Dedifferentiated amniotic fluid mesenchymal stem cell (primary cell): ENCODE measurements around the gene GLI3.

ENCODE experiments used
- DNase-seq: peaks from one replicate; pipeline ENCODE4 v3.0.0-alpha.2; 2016; ENCODE audit errors: extremely low spot score

The GLI3 gene

DNA sequence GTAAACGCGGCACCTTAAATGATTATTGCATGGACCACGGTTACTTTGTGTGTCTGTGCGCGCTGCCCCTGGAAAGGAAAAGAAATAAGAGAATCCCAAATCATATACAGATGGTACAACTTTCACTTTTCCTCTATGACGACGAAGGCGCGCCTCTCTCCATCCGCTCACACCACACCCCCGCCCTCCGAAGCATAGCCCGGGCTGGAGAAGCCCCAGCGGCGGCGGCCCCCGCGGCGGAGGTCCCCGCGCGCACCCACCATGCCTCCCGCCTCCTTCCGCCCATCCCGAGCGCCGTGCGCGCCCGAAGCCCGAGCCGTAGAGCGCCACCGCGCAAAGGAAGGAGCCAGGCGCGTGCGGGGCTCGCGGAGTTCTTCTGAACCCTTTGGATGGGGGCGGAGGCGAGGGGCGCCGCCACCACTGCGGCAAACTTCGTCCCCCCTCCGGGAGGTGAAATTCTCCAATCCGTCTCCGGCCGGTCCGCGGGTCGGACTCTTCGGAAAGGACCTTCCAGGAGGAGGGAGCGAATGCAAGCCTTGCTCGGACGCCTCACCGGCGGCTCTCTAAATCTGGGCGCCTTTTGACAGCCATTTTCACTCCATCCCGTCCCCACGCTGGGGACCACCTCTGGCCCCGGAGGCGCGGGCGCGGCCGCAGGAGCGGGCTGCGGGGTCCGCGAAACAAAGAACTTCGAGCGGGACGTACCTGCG, 588 bp downstream of the GLI3 start:
- peak; percentile 49 for DNase-seq

DNA sequence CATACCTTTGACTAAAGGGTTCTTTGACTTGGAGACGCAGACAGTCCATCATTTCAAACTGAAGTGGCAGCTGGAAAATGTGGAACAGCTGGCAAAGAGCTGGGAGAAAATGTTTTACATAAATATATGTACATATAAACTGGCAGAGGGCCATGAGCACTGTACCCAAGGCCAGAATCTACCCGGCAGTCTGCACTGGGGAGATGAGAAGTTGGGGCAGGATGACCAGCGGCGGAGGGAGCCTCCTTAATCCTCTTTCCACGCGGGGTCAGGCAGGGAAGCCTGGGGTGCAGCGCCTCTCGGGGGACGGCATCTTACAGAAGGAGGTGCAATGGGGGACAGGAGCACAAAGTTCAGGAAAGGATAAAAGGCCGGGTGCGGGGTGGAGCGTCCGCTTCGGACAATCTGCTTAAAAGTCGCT, 1.3 kb downstream of the GLI3 start:
- no peak for DNase-seq

DNA sequence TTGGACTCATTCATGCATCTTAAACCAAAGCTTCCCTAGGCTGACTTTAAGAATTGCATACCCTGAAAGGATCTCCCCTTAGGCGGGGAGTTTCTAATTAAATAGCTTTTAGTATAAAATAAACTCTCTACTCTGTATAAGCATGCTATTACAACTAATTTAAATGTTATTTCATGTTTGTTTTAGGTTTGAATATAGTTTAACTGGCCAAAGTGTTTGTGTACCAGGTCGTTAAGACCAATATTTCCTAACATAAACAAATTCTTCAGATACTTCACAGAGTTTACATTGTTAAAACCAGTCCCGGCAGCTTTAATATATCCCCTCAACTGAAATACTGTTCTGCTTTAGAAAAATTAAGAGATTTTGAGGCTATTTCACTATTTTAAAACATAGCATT, 2.3 kb downstream of the GLI3 start:
- DNase-seq: no peak

DNA sequence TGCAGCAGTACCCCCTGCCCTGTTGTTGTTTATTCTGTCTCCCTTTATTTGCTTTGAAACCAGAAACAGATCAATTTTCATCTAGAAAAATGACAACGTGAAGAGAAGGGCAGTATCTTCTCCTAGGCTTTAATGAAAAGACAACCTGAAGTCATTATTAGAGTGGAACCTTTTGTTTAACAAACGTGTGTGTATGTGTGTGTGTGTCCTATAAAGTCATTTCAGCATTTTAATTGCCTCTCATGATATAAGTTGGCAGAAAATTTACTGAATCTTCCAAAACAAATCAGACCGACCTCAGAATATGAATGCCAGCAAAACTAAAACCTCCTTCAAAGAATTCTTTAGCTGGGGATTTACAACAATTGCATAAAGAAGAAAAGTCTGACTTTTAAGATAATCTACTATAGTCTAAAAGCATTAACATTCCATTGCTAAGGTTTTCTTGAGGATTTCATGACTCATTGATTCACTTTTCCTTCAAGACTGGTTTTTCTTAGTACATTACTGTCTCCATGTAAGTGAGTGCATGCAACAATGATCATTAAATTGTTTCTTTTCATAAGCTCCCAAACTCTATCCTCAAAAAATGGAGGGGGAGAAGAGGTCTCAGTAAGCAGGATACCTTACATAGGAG, 3.2 kb downstream of the GLI3 start:
- peak; percentile 39 for DNase-seq

DNA sequence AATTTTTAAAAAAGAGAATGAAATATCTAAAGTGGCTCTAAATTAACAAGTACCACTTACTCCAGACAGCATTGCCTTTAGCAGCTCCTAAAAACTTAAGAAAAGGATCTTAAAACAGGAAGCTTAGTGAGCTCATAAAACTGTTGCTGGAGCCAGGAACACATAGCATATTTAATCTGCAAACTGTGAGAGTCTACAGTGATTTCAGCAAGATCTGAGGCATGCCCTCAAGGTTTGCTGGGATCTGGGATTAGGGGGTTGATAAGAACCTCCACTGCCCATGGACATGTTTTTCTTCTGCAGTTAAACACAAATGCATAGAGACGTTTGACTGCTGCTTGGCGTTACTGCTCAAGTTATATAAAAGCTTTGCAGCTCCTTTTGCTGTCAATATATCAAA, 3.8 kb downstream of the GLI3 start:
- no peak for DNase-seq

DNA sequence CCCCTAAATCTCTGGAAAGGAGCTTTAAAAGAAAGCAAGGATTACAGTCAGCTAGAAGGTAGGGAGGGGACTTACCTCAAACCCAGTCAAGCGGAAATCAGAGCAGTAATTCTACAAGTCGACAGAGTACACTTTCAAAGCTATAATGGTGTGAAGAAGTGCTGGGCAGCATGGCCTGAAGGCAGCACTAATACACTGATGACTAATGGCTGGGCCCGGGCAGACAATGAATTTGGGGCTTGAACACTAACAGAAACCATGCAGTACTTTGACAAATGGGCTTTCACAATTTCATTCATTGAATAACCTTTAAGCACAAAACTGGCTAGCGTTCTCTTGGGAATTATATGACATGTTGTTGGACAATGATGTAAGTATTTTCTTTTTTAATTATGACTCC, 4.7 kb downstream of the GLI3 start:
- DNase-seq: no peak

DNA sequence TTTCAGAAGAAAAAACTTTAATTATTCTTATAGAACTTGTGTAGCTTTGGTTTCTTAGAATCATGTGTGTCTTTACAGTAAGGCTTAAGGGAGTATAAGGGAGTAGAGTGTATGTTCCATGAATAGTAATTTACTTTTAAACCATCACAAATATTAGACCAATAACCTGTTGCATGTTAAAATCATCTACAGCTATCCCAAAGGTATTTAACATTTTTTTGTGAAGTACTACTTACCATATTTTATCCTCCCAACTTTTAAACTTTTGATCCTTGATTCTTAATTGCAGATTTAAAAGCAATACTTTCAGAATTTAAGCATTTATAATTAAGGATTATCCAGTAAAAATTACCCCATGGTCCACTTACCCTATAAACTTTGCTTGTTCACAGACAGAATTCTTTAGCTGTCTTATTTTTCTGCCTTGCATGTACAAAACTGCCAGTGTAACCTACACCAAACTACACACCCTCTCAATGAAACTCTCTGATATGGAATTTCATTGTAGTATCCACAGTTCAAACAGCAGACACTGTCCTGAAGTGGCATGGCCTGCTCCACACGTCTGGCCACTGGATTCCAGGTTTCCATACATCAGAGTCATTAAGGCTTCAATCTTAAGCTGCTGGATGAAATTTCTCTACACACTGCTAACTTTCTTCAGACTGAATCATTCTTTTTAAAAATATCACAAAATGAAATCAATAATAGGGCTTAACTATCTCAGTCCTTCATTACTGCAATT, 5.8 kb downstream of the GLI3 start:
- DNase-seq: no peak

DNA sequence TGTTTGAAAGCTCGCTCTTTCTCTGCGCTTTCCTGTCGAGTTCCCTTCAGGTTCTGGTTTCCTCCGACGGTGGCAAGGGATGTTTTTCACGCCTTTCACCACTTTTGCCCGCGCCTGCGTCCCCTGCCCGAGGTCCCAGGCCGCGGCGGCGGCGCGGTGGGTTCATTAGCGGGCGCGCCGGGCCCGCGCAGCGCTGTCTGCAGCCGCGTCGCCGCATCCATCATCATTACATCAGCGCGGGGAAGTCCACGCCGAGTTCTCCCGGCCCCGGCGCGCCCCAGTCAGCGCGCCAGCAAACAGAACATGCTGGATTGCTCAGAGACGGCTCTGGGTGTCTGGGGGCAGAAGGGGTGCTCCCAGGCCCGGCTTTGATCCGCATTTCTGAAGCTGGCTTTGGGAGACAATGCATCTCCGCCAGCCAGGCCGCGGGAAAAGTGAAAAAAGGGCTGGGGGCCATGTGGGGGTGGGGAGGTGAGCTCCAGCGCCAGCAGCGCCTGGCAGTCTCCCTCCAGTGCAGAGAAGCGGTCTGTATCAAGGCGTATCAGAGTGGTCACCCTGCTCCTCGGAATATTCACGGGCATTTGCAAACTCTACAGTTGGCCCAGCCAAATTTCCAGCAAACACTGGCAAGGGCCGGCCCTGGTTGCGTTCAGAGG, 8.9 kb downstream of the GLI3 start:
- no peak for DNase-seq

DNA sequence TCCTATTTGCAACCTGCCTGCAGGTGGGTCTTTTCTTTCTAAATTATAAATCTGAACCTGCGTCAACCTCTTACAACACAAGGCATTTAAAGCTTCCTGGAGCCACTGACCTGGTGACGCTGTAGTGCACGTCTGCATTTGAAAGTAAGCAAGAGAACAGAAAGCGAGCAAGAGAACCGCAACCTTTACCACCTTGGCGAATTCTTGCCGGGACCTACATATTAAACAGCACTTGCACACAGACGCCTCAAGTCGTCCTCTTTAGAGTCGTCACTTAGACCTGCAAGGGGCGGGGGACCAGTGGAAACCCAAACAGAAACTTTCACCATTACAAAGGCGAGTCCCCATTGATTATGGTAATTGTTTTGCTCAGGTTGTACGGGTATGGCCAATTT, 9.5 kb downstream of the GLI3 start:
- DNase-seq: no peak

DNA sequence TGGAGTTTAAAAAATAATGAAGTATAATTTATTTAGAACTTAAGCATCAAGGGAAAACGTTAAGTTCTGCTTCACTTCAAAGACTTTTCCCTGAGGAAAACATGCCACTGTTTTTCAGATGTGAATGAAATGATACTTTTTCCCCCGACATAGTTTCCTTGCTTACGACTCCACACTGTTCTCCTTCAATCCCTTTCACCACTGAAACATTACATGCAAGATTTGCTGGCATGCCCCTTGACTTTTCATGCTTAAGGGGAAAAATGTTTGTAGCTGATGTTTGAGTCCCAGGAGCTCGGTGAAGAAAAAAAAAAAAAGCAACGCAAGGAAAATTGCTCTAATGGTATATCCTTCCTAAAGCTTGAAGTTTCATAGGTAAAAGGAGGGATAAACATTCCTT, 10.0 kb downstream of the GLI3 start:
- no peak for DNase-seq

DNA sequence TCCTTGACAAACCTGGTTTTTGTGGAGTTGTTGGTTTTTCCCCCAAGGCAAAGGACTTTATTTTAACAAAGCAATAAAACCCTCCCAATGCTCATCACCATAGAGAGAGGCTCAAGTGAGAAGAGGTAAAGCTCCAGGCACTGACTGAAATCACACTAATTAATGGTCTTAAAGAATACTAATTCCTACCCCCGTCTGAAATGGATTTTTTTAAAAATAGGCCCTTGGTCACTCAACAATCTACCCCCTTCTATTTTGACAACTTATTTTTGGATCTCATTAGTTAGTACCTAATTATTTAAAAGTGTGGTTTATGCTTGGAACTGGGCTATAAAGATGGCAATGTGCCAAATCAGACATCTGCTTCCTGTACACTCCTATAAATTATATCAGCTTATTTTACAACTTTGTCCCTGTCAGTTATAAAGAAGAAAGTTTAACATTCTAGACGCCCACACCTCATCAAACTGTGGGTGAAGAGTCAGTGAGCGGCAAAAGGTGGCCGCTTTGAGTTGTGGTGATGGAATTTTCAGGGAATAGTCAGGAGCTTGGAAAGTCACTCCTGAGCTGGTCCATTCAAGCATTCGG, 10.6 kb downstream of the GLI3 start:
- DNase-seq: no peak

DNA sequence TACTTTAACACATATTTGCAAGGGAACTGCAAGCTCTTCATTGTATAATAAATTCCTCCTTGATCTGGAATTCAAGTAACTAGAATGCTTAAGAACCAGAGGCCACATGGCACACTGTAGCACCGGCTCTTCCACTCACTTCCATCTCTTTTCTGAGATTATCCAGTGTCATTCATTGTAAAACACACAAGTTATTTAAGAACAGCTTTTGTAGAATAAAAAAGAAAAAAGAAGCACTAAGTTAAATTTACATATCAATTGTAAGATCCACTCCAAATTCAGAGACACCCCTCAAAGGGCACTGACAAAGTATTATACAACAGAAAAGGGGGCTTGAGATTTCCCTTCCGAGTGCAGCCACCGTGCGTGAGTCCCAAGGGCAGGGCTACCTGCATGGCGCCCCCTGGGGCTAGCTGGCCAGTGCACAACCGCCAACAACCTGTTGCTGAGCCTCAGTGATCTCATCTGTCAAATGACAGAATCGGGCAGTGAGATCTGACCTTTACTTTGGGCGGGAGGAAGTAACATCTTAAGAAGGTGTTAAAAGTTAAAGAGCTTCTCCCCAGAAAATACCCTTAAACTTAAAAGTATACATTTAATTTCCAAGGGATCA, 12.5 kb downstream of the GLI3 start:
- no peak for DNase-seq

DNA sequence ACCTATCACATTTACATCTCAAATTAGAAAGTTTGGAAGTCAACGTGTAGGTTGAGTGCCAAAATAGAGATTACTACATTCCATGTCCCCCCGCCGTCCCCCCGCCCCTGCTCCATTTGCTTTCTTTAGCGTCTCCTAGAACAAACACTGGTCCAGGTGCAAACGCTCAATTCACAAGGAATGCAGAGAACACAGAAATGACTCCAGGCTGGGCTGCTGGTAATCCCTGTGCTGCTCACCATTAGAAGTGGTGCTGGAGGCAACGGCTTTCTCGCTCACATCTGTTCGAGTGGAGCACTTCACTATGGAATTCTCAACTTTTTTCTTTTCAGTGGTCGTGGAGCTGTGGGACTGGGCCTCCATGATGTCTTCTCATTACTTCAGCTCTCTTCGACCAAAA, 14.1 kb downstream of the GLI3 start:
- DNase-seq: no peak

DNA sequence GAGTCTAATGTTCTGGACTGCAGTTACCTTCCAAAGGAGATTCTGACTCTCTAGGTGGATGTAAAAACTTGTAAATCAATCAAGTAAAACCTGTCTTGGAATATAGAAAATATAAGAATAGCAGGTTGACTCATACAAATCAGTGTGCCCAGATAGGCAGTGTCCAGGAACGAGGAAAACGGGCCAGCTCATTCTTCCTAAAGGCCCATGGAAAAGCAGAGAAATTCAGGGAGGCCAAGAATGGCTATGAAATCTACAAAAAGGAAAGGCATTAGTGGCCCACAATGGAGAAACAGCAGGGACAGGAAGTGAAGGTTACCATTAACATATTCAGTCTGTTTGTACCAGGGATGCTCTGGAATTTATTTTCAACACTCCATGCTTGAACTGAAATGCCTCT, 14.9 kb downstream of the GLI3 start:
- DNase-seq: no peak

DNA sequence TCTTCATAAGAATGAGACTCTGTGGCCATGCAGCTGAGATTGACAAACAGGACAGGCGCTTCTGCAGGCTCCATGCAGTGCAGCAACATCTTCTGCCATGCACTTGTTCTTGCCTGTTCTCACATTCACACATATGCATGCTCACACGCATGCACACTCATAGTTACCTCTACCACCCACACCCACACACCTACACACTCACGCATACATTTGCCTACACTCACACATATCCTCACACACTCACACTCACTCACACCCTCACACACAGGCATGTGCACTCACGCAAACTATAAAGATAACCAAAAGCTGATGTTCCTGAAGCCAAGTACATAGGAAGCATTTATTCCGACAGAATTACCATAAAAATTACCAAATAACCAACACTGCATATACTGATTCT, 15.7 kb downstream of the GLI3 start:
- no peak for DNase-seq

DNA sequence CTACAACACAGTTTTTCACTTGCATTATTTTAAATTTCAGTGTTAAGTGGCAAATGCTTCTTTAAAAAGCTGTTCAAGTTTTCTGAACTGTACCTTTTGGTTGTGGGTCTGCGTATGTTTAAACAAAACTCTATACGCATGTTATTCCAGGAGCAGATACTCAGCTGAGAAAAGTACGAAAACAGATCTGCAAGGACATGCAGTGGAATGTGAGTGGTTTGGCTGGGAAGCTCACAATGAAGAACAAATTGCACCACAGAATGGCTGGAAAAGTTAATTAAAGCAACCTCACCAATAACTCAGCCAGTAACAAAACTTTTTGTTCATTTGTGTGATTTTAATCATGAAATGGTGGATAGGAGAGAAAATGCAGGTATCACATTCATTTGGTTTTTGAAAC, 17.6 kb downstream of the GLI3 start:
- DNase-seq: no peak

DNA sequence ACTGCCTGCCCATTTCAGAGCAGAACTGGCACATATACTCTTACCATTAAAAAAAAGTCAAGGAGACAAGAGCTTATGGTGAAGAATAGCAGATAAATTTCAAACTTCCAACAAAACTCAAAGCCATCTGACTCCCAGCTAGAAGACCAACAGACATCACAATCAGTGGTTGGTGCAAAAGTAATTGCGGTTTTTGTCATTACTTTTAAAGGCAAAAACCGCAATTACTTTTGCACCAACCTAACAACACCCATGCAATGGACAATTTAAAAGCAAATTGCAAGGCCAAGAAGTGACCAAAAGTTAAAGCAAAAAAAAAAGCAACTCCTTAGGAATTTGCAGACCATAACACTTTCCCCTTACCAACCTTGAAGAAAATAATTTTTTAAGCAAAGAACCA, 18.8 kb downstream of the GLI3 start:
- no peak for DNase-seq

DNA sequence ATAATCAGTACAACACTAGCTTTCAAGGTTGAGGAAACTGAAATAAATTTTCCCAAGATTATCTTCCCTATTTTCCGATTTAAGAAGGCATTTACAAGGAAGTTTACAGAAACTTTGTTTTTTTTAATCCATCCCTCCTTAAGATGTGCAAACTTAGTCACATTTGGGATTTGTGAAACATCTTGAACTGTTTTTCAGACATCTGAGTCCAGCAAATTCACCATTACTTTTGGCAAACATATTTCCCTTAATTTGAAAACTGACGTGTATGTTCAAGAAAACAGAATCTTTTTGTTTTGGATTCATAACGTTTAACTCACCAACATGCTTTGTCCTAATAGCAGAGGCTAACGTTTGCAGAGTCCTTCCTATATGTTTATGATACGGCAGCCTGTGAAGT, 19.5 kb downstream of the GLI3 start:
- DNase-seq: no peak

DNA sequence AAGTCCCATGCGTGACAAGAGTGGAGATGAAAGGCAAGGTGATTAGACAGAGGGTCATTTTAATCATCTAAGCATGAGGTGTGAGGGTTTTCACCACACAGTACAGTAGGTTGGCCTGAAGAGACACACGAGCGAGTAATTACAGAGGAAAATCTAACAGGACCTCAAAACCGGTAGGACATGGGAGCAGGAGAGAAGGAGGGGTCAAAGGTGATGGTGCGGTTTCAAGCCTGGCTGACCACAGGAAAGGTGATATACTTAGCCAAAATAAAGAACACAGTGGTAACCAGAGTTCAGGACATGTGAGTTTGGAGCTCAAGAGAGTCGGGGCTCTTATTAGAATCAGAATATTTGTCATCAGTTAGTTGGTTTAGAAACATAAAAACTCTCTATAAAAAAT, 20.0 kb downstream of the GLI3 start:
- no peak for DNase-seq

DNA sequence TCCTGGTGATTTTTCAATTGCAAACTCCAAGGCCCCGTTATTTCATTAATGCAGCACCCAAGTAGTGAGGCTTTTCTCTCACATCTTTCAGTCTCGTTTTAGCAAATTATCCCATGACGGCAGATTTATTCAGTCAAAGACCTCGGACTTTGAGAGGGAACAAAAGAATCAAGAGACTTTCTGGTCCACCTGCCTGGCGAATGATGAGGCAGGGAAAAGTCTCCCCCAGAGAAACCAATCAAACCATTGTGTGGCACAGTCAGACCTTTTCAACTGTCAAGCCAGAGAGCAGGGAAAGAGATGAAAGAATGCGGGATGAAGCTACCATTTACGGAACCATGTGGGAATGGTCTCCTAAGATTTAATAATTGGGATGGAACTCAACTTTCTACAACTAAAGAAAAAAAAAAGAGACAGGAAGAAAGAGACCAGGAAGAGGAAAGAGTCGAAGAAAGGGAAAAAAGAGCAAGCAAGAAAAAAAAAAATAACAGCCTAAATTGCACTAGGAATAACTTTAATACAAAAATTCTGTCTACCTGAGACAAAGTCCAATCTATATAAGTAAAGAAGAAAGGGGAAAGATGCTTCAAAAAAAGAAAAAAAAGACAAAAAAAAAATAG, 22.8 kb downstream of the GLI3 start:
- DNase-seq: no peak

DNA sequence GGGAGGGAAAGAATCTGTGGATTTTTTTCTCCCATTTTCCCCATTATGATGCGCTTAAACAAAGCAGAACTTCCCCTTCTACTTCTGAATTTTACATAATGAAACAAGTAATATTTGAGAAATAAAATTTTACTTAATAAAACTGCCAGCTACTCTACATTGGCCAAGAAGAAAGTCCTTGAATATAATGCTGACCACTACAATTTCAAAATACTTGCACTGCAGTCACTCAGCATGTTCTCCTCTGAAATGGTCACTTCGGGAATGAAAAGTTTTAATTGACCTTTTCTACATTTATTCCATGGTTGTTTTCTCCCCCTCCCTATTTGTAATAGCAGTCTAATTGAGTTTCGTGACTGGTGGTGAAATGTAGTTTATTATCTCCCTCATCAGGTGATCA, 23.9 kb downstream of the GLI3 start:
- DNase-seq: no peak
